ENCODE results near the gene GDF9. TPM values are rescaled to one million over a fixed set of nuclear protein-coding genes. Genes with fewer than 3 reads are reported as not detected.

GDF9 gene
- total and polyA plus RNA-seq, 10 of the 15 experiments (the other 5 are each of a cell fraction or from before 2014, with no cell fraction given): 0.11 to 1.5 (median 0.34) TPM

- no peaks in the 10 kb centered on the region for H4K20me1 ChIP-seq (ENCODE audit: control insufficient read depth, insufficient read depth)
- H2AFZ ChIP-seq (ENCODE audit: control insufficient read depth, low read depth, low read length): no peak overlapping the region
- ChIA-PET SMC1A (ENCODE audit: uncharacterized antibody, unreplicated experiment) (interaction anchor here (2.2 to 10.9 kb wide), 2 partner anchors 72 to 323 kb away, joined by 7 to 129 read pairs; no protein-coding TSS in a partner anchor), CTCF (interaction anchor here (0.6 to 1.0 kb wide), 5 partner anchors 9 to 299 kb away, joined by 3 to 4 read pairs (median 3); partner anchors contain the start of genes GDF9 and UQCRQ), RAD21 (ENCODE audit: unreplicated experiment) (interaction anchor here (1.4 kb wide), 1 partner anchor 19 kb away, joined by 3 read pairs; no protein-coding TSS in a partner anchor), POLR2A (no interaction called here)
- H3K27ac ChIP-seq (ENCODE audit: control insufficient read depth, insufficient read depth): no peak overlapping the region
- in situ Hi-C loops (cut with MboI): loop anchor here (10.0 kb wide), 1 partner anchor 302 kb away; no protein-coding TSS in a partner anchor
- H3K4me3 ChIP-seq: no peak overlapping the region
- 66% methylated on average over 5 of the region's 6 CpGs for WGBS (ENCODE audit: insufficient coverage, insufficient replicate concordance, low lambda C conversion rate, missing lambda C conversion rate)
- H3K36me3 ChIP-seq (ENCODE audit: control insufficient read depth in 2 of 2, insufficient read depth in 2 of 2, low read length in 1 of 2): no peaks in the 10 kb centered on the region
- no peak for FAIRE-seq
- ATAC-seq: no peak
- intact Hi-C loops (cut with micrococcal nuclease; ENCODE audit: unreplicated experiment): no loop called here
- no peak overlapping the region for H3K4me2 ChIP-seq (ENCODE audit: control insufficient read depth, insufficient read depth)
- H3K79me2 ChIP-seq (ENCODE audit: control insufficient read depth, insufficient read depth, low read length): no peaks in the 10 kb centered on the region
- BruUV-seq (replicated peaks): no TSS peak
- no peaks in the 10 kb centered on the region; the same call in 1 of the 2 replicates for H3K4me1 ChIP-seq (ENCODE audit: control insufficient read depth, insufficient read depth, low read length)
- H3K9ac ChIP-seq (ENCODE audit: control insufficient read depth, insufficient read depth, low read length): no peak overlapping the region
- H3K27me3 ChIP-seq (replicated peaks in 1 of 2; ENCODE audit: control insufficient read depth in 2 of 2, insufficient read depth in 2 of 2, low read length in 1 of 2): peaks cover 0 to 2% of the 10 kb centered on the region in 2 experiments; a peak in 2 of 4 replicates
- TF ChIP-seq NR2C1 (IDR thresholded peaks at IDR 0.05): no peak
- TF ChIP-seq MEF2A (IDR thresholded peaks at IDR 0.05; ENCODE audit: insufficient read depth, low read depth, low read length): no peak
- TF ChIP-seq ZBTB40 (IDR thresholded peaks at IDR 0.05; ENCODE audit: borderline replicate concordance): no peak
- no peak for TF ChIP-seq SP1 (IDR thresholded peaks at IDR 0.05; ENCODE audit: low read depth, low read length)
- TF ChIP-seq MYB (IDR thresholded peaks at IDR 0.05; ENCODE audit: borderline replicate concordance, low read depth, low read length): no peak
- no peak for TF ChIP-seq CREB1 (IDR thresholded peaks at IDR 0.05; ENCODE audit: low read depth)
- no peak for TF ChIP-seq TCF7 (IDR thresholded peaks at IDR 0.05; ENCODE audit: borderline replicate concordance)
- no peak for TF ChIP-seq TCF3 (IDR thresholded peaks at IDR 0.05; ENCODE audit: borderline replicate concordance, insufficient read depth, low read depth, low read length)
- TF ChIP-seq BHLHE40 (IDR thresholded peaks at IDR 0.05; ENCODE audit: borderline replicate concordance in 1 of 2, low read depth in 2 of 2, low read length in 1 of 2): no peak
- no peak for TF ChIP-seq POLR2AphosphoS5 (IDR thresholded peaks at IDR 0.05; ENCODE audit: low read length)
- no peak for TF ChIP-seq NFIC (IDR thresholded peaks at IDR 0.05; ENCODE audit: low read depth, low read length)
- DNase-seq (ENCODE audit: low read depth, low spot score): no peak
- no peaks in the 10 kb centered on the region for H3K9me3 ChIP-seq (replicated peaks; ENCODE audit: control insufficient read depth, insufficient read depth, low read length)
Observed at GRCh38 chr5:132826424-132827082, 39.7 kb downstream of the GDF9 start.

Measured in GM12878 (cell line).